ENCODE data around the gene LRP4. TPM values are rescaled to one million over a fixed set of nuclear protein-coding genes. Genes with fewer than 3 reads are reported as not detected.
"Not testable (repeated sequence)": the region's sequence is repeated elsewhere in the genome, so short reads cannot be mapped to it uniquely, and the experiment has no call there.

LRP4 gene
- total RNA-seq, 1 experiment from 2014 or later = 11.6 TPM

- Histone ChIP-seq H3K79me1 (ENCODE audit: insufficient read depth, low read depth, low read length, poor library complexity, severe bottlenecking) (no peaks in the 10 kb centered on the region), H4K5ac (ENCODE audit: insufficient read length, low read depth, low read length) (no peak overlapping the region), H4K8ac (replicated peaks; ENCODE audit: insufficient read length, low read depth, low read length) (no peak overlapping the region), H3K27me3 (ENCODE audit: insufficient read depth, low read length) (no peaks in the 10 kb centered on the region), H3K4me2 (ENCODE audit: insufficient read depth, insufficient read length, low read length) (no peak overlapping the region), H3K23ac (ENCODE audit: insufficient read length, low read depth, low read length) (no peak overlapping the region), H2AK5ac (ENCODE audit: insufficient read length, low read length) (no peak overlapping the region), H4K91ac (ENCODE audit: insufficient read length, low read depth, low read length) (no peak overlapping the region), H3K23me2 (ENCODE audit: insufficient read length, low read depth, low read length, poor library complexity, severe bottlenecking) (no peaks in the 10 kb centered on the region), H2BK120ac (ENCODE audit: low read depth, low read length, poor library complexity, severe bottlenecking) (no peak overlapping the region), H4K20me1 (ENCODE audit: control insufficient read depth, insufficient read depth, insufficient read length) (no peaks in the 10 kb centered on the region), H3K27ac (ENCODE audit: insufficient read length, low read depth, low read length) (no peak overlapping the region), H2AFZ (ENCODE audit: low read length) (no peak overlapping the region), H3K79me2 (ENCODE audit: insufficient read depth, low read length) (no peaks in the 10 kb centered on the region), H3K4me1 (ENCODE audit: insufficient read depth, low read length) (no peaks in the 10 kb centered on the region), H2BK12ac (ENCODE audit: insufficient read length, low read depth, low read length) (no peak overlapping the region), H3K4ac (ENCODE audit: low read depth, low read length) (no peak overlapping the region), H3K18ac (ENCODE audit: insufficient read length, low read depth, low read length) (no peak overlapping the region), H2BK20ac (ENCODE audit: low read depth, low read length, poor library complexity, severe bottlenecking) (no peak overlapping the region), H2BK5ac (ENCODE audit: insufficient read length, low read length) (no peak overlapping the region), H3K56ac (ENCODE audit: insufficient read length, low read depth, low read length) (no peak overlapping the region), H3T11ph (ENCODE audit: low read length) (no peak overlapping the region), H2BK15ac (ENCODE audit: low read depth, low read length) (no peak overlapping the region), H3K9ac (ENCODE audit: extremely low read depth, insufficient read length, low read length) (no peak overlapping the region), H3K14ac (ENCODE audit: insufficient read depth, low read length) (no peak overlapping the region), H3K9me3 (ENCODE audit: control insufficient read depth, low read depth, low read length) (no peaks in the 10 kb centered on the region)
- H3K4me3 Mint-ChIP-seq = no peak overlapping the region
- no peaks in the 10 kb centered on the region; the same call in 1 of the 2 replicates for H3K27me3 Mint-ChIP-seq (ENCODE audit: low read depth)
- H3K4me1 Mint-ChIP-seq = no peaks in the 10 kb centered on the region
- TF ChIP-seq, protein P1, sequence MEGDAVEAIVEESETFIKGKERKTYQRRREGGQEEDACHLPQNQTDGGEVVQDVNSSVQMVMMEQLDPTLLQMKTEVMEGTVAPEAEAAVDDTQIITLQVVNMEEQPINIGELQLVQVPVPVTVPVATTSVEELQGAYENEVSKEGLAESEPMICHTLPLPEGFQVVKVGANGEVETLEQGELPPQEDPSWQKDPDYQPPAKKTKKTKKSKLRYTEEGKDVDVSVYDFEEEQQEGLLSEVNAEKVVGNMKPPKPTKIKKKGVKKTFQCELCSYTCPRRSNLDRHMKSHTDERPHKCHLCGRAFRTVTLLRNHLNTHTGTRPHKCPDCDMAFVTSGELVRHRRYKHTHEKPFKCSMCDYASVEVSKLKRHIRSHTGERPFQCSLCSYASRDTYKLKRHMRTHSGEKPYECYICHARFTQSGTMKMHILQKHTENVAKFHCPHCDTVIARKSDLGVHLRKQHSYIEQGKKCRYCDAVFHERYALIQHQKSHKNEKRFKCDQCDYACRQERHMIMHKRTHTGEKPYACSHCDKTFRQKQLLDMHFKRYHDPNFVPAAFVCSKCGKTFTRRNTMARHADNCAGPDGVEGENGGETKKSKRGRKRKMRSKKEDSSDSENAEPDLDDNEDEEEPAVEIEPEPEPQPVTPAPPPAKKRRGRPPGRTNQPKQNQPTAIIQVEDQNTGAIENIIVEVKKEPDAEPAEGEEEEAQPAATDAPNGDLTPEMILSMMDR (conservative IDR thresholded peaks at IDR 0.05) = no peak
- no peak for DNase-seq
- peaks cover 0 to 8% (median 8%) of the 10 kb centered on the region in 3 experiments; a peak in 5 of 7 replicates for H3K36me3 Mint-ChIP-seq (ENCODE audit: insufficient read depth in 1 of 3, low read depth in 3 of 3)
- H3K27ac Mint-ChIP-seq = no peak overlapping the region
- no CpG with 5 or more reads among the region's 1 CpG for WGBS (ENCODE audit: extremely low coverage, insufficient read length, low lambda C conversion rate)
- H3K9me3 Mint-ChIP-seq = peaks cover 19 to 21% of the 10 kb centered on the region in 2 experiments
These were observed 11.7 kb upstream of the LRP4 start for GRCh38 chr11:46930089-46930488.

DNA sequence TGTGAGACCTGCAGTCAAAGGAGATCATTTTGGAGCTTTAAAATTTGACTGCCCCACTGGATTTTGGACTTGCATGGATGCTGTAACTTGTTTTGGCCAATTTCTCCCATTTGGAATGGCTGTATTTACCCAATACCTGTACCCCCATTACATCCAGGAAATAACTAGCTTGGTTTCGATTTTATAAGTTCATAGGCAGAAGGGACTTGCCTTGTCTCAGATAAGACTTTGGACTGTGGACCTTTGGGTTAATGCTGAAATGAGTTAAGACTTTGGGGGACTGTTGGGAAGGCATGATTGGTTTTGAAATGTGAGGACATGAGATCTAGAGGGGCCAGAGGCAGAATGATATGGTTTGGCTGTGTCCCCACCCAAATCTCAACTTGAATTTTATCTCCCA, 10.4 kb upstream of the LRP4 start:
- not testable (repeated sequence) for H4K91ac ChIP-seq (ENCODE audit: insufficient read length, low read depth, low read length); H3T11ph ChIP-seq (ENCODE audit: low read length); H2AFZ ChIP-seq (ENCODE audit: low read length); H2BK15ac ChIP-seq (ENCODE audit: low read depth, low read length); H3K18ac ChIP-seq (ENCODE audit: insufficient read length, low read depth, low read length); H3K4me2 ChIP-seq (ENCODE audit: insufficient read depth, insufficient read length, low read length); H3K79me1 ChIP-seq (ENCODE audit: insufficient read depth, low read depth, low read length, poor library complexity, severe bottlenecking); H2BK5ac ChIP-seq (ENCODE audit: insufficient read length, low read length); H2AK5ac ChIP-seq (ENCODE audit: insufficient read length, low read length); H3K27me3 Mint-ChIP-seq (ENCODE audit: low read depth); H3K14ac ChIP-seq (ENCODE audit: insufficient read depth, low read length); H3K4me1 Mint-ChIP-seq; H3K79me2 ChIP-seq (ENCODE audit: insufficient read depth, low read length); H3K36me3 Mint-ChIP-seq (ENCODE audit: insufficient read depth in 1 of 3, low read depth in 3 of 3); H3K23ac ChIP-seq (ENCODE audit: insufficient read length, low read depth, low read length); H3K56ac ChIP-seq (ENCODE audit: insufficient read length, low read depth, low read length); DNase-seq; H3K27ac ChIP-seq (ENCODE audit: insufficient read length, low read depth, low read length); H3K27me3 ChIP-seq (ENCODE audit: insufficient read depth, low read length); H4K5ac ChIP-seq (ENCODE audit: insufficient read length, low read depth, low read length); H2BK120ac ChIP-seq (ENCODE audit: low read depth, low read length, poor library complexity, severe bottlenecking); H3K27ac Mint-ChIP-seq; H3K4ac ChIP-seq (ENCODE audit: low read depth, low read length); H3K4me3 Mint-ChIP-seq; H2BK12ac ChIP-seq (ENCODE audit: insufficient read length, low read depth, low read length); H3K9me3 ChIP-seq (ENCODE audit: control insufficient read depth, low read depth, low read length); H4K20me1 ChIP-seq (ENCODE audit: control insufficient read depth, insufficient read depth, insufficient read length); H3K23me2 ChIP-seq (ENCODE audit: insufficient read length, low read depth, low read length, poor library complexity, severe bottlenecking); H4K8ac ChIP-seq (replicated peaks; ENCODE audit: insufficient read length, low read depth, low read length); H3K4me1 ChIP-seq (ENCODE audit: insufficient read depth, low read length); H3K9ac ChIP-seq (ENCODE audit: extremely low read depth, insufficient read length, low read length); H2BK20ac ChIP-seq (ENCODE audit: low read depth, low read length, poor library complexity, severe bottlenecking)
- WGBS (ENCODE audit: extremely low coverage, insufficient read length, low lambda C conversion rate) = no CpG with 5 or more reads among the region's 1 CpG
- peaks cover 19 to 21% of the 10 kb centered on the region in 2 experiments for H3K9me3 Mint-ChIP-seq
